H7 (cell line): ENCODE measurements around the gene ASXL1. TPM values are rescaled to one million over a fixed set of nuclear protein-coding genes. Genes with fewer than 3 reads are reported as not detected.

Source experiments
- DNase-seq: peaks from one replicate; pipeline ENCODE4 v3.0.0; 2012
- H3K27me3 ChIP-seq: 2 replicates; pipeline ENCODE4 v1.6.0; 2011; ENCODE audit warnings: mild to moderate bottlenecking, low read length; ENCODE audit not compliant: control insufficient read depth, insufficient read depth
- H3K36me3 ChIP-seq: replicated peaks from 2 replicates; pipeline ENCODE4 v1.5.1; 2011; ENCODE audit warnings: low read length; ENCODE audit not compliant: control insufficient read depth, insufficient read depth
- H3K4me3 ChIP-seq: 2 replicates; pipeline ENCODE4 v1.5.1; 2011; ENCODE audit warnings: low read depth, mild to moderate bottlenecking, control low read depth, low read length, moderate library complexity; ENCODE audit not compliant: insufficient read depth
- total RNA-seq: library from RNA; depleted of rRNA; stranded (reverse); fragments of >200 nt; shearing (Covaris generic); gene quantifications from 2 replicates; pipeline ENCODE4 v1.2.3, GENCODE V29; 2014

The ASXL1 gene
- total RNA-seq, 1 experiment from 2014 or later = 14.3 TPM

DNA sequence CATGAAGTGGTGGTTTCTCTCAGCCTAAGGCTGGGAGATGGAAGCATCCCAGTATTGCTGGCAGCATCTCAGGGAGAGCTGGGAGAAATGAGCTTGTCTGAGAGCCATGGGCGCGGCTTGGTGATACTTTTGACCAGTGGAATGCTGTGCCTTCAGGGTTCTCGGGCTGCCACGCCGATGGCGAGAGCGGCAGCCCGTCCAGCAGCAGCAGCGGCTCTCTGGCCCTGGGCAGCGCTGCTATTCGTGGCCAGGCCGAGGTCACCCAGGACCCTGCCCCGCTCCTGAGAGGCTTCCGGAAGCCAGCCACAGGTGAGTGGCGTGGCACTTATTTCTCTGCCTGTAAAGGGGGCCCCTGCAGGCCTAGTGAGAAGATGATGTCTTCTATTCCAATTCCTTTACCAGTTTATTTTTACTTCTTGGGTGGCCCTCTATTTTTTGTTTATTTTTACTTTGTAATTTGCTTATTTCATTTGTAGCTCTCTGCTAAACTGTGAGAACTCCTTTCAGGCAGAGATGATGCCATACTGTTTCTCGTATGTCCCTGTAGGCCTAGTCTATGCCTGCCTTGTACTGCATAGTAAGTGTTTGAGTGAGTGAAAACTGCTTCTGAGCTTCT lies 71.7 kb downstream of the ASXL1 start:
- Histone ChIP-seq H3K4me3 (no peak overlapping the region), H3K36me3 (peaks cover 13% of the 10 kb centered on the region), H3K27me3 (no peaks in the 10 kb centered on the region)
- DNase-seq = peak; percentile 35

DNA sequence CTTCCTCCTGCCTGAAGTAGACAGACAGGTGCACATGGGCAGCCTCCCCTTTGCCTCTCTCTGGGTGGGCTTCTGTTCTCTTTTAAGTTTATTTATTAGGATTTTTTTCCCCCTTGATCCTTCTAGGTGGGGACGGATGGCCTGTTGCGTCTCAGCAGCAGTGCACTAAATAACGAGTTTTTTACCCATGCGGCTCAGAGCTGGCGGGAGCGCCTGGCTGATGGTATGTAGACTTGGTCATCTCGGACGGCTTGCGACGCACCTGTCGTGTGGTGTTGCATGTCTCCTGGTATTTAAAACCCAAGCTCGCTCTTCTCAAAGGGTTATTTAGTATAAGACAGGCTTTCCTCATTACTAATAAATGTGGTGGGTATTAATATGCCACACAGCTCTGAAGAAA lies 73.3 kb downstream of the ASXL1 start:
- peak; percentile 13 for DNase-seq
- peaks cover 13% of the 10 kb centered on the region for H3K36me3 ChIP-seq

DNA sequence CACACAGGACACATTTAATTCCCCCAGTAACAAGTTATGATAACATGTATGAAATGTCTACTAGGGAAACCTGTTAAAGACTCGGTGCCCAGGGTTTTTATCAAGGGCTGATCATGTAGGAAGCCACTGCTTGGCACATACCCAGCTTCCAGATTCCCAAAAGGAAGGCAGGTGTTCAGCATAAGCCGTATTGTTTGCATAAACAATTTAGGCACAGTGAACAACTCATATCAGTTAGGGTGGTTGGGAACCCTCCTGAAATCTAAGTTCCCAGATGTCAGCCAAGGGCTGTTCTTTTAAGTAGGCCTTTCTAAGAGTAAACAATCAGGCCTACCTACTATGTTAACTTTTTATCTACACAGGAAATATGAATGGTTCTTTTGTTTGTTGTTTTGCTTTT lies 74.1 kb downstream of the ASXL1 start:
- no peak for DNase-seq
- Histone ChIP-seq H3K36me3 (peaks cover 13% of the 10 kb centered on the region), H3K27me3 (no peaks in the 10 kb centered on the region), H3K4me3 (no peak overlapping the region)

More for the DNA sequence above, 73.3 kb downstream of the ASXL1 start:
- Histone ChIP-seq H3K4me3 (no peak overlapping the region), H3K27me3 (no peaks in the 10 kb centered on the region)

DNA sequence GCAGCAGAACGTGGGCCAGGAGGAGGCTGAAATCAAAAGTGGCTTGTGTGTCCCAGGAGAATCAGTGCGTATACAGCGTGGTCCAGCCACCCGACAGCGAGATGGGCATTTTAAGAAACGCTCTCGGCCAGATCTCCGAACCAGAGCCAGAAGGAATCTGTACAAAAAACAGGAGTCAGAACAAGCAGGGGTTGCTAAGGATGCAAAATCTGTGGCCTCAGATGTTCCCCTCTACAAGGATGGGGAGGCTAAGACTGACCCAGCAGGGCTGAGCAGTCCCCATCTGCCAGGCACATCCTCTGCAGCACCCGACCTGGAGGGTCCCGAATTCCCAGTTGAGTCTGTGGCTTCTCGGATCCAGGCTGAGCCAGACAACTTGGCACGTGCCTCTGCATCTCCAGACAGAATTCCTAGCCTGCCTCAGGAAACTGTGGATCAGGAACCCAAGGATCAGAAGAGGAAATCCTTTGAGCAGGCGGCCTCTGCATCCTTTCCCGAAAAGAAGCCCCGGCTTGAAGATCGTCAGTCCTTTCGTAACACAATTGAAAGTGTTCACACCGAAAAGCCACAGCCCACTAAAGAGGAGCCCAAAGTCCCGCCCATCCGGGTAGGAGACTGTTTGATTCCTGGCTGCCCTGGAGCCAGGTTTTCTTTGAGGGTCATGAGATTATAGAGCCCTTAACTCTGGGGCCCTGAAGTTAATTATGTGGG lies 75.3 kb downstream of the ASXL1 start:
- no peak overlapping the region for H3K4me3 ChIP-seq
- H3K27me3 ChIP-seq = no peaks in the 10 kb centered on the region
- peak; percentile 43 for DNase-seq
- peaks cover 15% of the 10 kb centered on the region for H3K36me3 ChIP-seq

DNA sequence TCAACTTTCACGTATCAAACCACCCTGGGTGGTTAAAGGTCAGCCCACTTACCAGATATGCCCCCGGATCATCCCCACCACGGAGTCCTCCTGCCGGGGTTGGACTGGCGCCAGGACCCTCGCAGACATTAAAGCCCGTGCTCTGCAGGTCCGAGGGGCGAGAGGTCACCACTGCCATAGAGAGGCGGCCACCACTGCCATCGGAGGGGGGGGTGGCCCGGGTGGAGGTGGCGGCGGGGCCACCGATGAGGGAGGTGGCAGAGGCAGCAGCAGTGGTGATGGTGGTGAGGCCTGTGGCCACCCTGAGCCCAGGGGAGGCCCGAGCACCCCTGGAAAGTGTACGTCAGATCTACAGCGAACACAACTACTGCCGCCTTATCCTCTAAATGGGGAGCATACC lies 76.3 kb downstream of the ASXL1 start:
- Histone ChIP-seq H3K27me3 (no peaks in the 10 kb centered on the region), H3K4me3 (no peak overlapping the region), H3K36me3 (peaks cover 11% of the 10 kb centered on the region)
- DNase-seq = peak; percentile 43

DNA sequence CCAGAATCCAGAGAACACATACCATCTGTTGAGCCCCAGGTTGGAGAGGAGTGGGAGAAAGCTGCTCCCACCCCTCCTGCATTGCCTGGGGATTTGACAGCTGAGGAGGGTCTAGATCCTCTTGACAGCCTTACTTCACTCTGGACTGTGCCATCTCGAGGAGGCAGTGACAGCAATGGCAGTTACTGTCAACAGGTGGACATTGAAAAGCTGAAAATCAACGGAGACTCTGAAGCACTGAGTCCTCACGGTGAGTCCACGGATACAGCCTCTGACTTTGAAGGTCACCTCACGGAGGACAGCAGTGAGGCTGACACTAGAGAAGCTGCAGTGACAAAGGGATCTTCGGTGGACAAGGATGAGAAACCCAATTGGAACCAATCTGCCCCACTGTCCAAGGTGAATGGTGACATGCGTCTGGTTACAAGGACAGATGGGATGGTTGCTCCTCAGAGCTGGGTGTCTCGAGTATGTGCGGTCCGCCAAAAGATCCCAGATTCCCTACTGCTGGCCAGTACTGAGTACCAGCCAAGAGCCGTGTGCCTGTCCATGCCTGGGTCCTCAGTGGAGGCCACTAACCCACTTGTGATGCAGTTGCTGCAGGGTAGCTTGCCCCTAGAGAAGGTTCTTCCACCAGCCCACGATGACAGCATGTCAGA lies 77.4 kb downstream of the ASXL1 start:
- H3K36me3 ChIP-seq = peaks cover 9% of the 10 kb centered on the region
- DNase-seq = peak; percentile 32
- H3K27me3 ChIP-seq = no peaks in the 10 kb centered on the region
- H3K4me3 ChIP-seq = no peak overlapping the region

DNA sequence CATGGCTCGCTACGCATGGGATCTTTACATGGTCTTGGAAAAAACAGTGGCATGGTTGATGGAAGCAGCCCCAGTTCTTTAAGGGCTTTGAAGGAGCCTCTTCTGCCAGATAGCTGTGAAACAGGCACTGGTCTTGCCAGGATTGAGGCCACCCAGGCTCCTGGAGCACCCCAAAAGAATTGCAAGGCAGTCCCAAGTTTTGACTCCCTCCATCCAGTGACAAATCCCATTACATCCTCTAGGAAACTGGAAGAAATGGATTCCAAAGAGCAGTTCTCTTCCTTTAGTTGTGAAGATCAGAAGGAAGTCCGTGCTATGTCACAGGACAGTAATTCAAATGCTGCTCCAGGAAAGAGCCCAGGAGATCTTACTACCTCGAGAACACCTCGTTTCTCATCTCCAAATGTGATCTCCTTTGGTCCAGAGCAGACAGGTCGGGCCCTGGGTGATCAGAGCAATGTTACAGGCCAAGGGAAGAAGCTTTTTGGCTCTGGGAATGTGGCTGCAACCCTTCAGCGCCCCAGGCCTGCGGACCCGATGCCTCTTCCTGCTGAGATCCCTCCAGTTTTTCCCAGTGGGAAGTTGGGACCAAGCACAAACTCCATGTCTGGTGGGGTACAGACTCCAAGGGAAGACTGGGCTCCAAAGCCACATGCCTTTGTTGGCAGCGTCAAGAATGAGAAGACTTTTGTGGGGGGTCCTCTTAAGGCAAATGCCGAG lies 78.2 kb downstream of the ASXL1 start:
- H3K27me3 ChIP-seq = no peaks in the 10 kb centered on the region
- no peak overlapping the region for H3K4me3 ChIP-seq
- peaks cover 7% of the 10 kb centered on the region for H3K36me3 ChIP-seq
- DNase-seq = peak; percentile 35

DNA sequence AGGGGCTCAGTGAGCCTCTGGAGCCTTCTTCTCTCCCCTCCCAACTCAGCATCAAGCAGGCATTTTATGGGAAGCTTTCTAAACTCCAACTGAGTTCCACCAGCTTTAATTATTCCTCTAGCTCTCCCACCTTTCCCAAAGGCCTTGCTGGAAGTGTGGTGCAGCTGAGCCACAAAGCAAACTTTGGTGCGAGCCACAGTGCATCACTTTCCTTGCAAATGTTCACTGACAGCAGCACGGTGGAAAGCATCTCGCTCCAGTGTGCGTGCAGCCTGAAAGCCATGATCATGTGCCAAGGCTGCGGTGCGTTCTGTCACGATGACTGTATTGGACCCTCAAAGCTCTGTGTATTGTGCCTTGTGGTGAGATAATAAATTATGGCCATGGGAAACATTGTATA lies 78.8 kb downstream of the ASXL1 start:
- Histone ChIP-seq H3K27me3 (no peaks in the 10 kb centered on the region), H3K4me3 (no peak overlapping the region), H3K36me3 (peaks cover 7% of the 10 kb centered on the region)
- DNase-seq = peak; percentile 15

DNA sequence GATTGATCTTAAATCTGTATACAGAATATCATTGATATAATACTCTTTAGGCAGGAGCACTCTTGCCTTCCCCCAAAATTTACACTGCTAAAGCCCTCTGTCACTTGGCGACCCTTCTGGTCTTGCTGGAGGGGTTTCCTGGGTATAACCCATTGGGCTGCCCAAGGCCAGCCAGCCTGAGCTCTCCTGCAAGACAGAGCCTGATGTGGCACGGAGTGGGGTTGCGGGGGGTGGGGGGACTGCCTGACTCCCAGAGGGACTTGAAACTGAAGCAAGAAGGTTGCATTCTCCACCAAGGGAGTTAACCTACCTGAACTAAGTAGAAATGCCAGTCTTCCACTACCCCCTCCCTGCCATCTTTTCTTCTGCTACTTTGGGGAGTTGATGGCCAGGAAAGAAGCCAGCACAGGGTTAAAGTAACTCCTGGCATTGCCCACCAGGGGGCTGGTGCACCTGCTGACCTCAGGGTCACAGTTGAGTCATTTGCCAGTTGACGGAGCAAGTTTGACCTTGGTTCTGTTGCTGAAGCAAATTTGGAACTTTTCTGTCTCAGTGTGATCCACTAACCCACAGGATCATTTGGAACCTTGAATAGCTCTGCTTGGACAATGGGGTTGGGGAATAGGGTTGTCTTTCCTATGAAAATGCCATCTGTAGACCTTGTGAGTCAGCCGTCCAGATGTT lies 79.4 kb downstream of the ASXL1 start:
- peaks cover 7% of the 10 kb centered on the region for H3K36me3 ChIP-seq
- DNase-seq = peak; percentile 82
- H3K27me3 ChIP-seq = no peaks in the 10 kb centered on the region
- H3K4me3 ChIP-seq = no peak overlapping the region

DNA sequence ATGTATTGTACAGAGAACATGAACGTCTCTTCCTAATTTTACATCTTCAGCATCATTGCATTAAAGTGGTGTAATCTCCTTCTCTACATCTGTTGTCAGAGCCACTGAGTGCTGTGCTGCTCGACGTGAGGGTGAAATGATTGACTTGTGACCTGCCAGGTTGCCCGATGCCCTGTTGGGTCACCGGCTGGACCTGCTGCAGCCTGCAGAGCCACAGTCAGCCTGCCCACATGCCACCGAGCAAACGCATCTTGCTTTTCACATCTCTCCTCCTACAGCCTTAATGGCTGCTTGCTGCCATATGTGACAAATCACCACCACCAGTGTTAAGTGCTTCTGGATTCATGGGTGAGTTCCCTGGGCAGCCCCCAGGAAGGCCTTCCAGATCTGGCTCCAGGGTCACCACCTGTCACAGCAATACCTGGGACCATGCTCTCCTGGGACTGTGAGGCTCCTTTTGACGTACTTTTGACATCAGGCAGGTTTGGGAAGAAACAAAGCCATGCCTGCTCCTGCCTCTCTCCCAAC lies 80.3 kb downstream of the ASXL1 start:
- Histone ChIP-seq H3K36me3 (peaks cover 3% of the 10 kb centered on the region), H3K4me3 (no peak overlapping the region), H3K27me3 (no peaks in the 10 kb centered on the region)
- DNase-seq = peak; percentile 20

DNA sequence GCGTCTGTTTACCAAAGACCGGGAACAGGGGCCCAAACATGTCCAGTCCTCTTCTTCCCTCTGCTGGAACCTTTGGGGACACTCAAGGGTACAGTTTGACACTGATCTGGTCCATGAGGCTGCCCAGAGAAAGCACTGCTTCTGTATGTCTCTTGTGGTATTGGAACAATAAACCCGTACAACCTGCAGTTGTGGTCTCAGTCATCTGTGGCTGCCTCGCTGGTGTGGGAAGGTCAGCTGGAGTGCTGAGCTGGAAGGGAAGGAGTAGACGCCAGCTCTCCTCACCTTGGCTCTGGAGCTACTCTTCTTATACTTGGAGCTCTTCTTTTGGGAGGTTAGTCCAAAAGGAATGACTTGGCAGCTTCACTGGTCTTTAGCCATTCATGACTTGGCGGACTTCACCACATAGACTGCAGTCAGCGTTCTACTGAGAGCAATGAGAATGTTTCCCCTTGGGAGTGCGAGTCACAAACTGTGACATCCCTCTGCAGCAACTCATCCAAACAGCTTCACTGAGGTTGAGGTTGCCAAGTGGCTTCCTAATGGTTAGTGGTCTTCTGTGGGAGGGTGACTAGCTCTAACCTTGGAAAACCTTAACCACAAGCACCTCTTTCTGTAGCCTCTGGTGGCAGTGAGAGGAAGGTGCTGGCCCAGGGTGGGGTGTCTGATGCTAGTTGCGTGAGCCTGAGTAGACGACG lies 81.2 kb downstream of the ASXL1 start:
- no peak overlapping the region for H3K4me3 ChIP-seq
- no peaks in the 10 kb centered on the region for H3K27me3 ChIP-seq
- H3K36me3 ChIP-seq = peaks cover 1% of the 10 kb centered on the region; the same call in 1 of the 2 replicates
- peak; percentile 42 for DNase-seq

DNA sequence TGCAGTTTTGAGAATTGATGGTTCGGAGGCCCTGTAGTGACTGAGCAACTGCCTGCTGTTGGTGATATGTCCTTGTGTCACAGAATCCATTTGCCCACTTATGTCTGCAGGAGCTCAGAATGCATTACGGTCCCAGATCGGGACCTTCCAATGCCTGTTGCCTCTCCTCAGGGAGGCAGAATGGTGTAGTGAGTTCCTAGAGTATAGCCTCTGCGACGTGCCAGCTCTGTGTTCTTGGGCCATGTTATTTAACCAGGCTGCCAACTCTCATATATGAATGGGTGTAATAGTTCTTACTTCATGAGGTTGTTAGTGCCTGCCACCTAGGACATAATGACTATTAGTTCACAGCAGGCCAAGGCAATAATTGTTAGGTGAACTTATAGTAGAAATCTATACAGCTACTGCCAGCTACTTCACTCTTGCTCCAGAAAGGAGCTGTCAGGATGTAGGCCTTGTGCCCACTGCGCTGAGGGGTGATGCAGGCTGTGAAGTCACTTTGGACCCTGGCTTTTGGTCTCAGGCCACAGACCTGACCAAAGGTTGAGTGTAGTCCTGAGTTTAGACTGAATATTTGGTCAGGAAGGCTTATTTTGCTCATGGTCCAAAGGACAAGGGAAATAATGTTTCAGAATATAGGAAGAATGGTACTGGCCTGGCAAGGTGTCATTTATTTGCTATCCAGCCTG lies 82.1 kb downstream of the ASXL1 start:
- peak; percentile 12 for DNase-seq
- peaks cover 1% of the 10 kb centered on the region; the same call in 1 of the 2 replicates for H3K36me3 ChIP-seq
- H3K4me3 ChIP-seq = no peak overlapping the region
- H3K27me3 ChIP-seq = no peaks in the 10 kb centered on the region

DNA sequence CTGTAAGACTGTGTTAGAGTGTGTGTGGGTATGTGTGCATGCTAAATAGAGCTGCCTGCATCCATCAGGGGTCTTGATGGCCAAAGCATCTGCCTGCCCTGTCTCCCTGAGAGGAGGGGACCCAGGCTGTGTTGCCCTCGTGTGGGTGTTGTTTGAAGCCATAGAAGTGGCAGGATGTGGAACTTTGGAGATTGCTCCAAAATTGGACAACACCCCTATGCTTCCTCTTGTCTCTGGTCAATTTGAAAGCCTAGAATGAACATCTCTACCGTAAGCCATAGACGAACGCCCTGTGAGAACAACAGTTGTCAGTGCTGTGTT lies 82.6 kb downstream of the ASXL1 start:
- H3K27me3 ChIP-seq = no peaks in the 10 kb centered on the region
- H3K4me3 ChIP-seq = no peak overlapping the region
- peaks cover 1% of the 10 kb centered on the region; the same call in 1 of the 2 replicates for H3K36me3 ChIP-seq
- DNase-seq = peak; percentile 27
